MM.1S (cell line): Measurements from ENCODE around the gene NDRG4.

Experiments used
- EZH2phosphoT487 ChIP-seq: fragments of 300-600 bp; sonication (generic); IDR thresholded peaks from 2 replicates; pipeline ENCODE4 v1.6.1; 2018; ENCODE audit warnings: antibody characterized with exemption, low read length
- TF ChIP-seq, protein P1 (sequence below): fragments of 300-600 bp; sonication (generic); IDR thresholded peaks from 2 replicates; pipeline ENCODE4 v1.5.1; 2016; ENCODE audit warnings: antibody characterized with exemption, low read length, mixed read lengths

- TF ChIP-seq, protein P1, sequence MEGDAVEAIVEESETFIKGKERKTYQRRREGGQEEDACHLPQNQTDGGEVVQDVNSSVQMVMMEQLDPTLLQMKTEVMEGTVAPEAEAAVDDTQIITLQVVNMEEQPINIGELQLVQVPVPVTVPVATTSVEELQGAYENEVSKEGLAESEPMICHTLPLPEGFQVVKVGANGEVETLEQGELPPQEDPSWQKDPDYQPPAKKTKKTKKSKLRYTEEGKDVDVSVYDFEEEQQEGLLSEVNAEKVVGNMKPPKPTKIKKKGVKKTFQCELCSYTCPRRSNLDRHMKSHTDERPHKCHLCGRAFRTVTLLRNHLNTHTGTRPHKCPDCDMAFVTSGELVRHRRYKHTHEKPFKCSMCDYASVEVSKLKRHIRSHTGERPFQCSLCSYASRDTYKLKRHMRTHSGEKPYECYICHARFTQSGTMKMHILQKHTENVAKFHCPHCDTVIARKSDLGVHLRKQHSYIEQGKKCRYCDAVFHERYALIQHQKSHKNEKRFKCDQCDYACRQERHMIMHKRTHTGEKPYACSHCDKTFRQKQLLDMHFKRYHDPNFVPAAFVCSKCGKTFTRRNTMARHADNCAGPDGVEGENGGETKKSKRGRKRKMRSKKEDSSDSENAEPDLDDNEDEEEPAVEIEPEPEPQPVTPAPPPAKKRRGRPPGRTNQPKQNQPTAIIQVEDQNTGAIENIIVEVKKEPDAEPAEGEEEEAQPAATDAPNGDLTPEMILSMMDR = no peak
- TF ChIP-seq EZH2phosphoT487 = no peak
Measured at GRCh38 chr16:58518980-58519368, 19.0 kb downstream of the NDRG4 start.
